Left ventricle myocardium inferior (tissue), 1 donor: ENCODE data around the gene OR51B5. TPM values are rescaled to one million over a fixed set of nuclear protein-coding genes. Genes with fewer than 3 reads are reported as not detected.
"Not testable (repeated sequence)": the region's sequence is repeated elsewhere in the genome, so short reads cannot be mapped to it uniquely, and the experiment has no call there.

Source experiments
- DNase-seq: peaks from one replicate; pipeline ENCODE4 v3.0.0-alpha.2; 2020
- H3K27ac ChIP-seq: fragments of 200-600 bp; replicated peaks from 2 replicates; pipeline ENCODE4 v1.8.0; 2021
- H3K27me3 ChIP-seq: fragments of 200-600 bp; 2 replicates; pipeline ENCODE4 v1.8.0; 2021; ENCODE audit warnings: low read depth
- H3K36me3 ChIP-seq: fragments of 200-600 bp; 2 replicates; pipeline ENCODE4 v1.8.0; 2021
- H3K4me1 ChIP-seq: fragments of 200-600 bp; 2 replicates; pipeline ENCODE4 v1.8.0; 2021
- H3K4me3 ChIP-seq: fragments of 200-600 bp; 2 replicates; pipeline ENCODE4 v1.8.0; 2021; ENCODE audit warnings: mild to moderate bottlenecking, moderate library complexity
- H3K9me3 ChIP-seq: fragments of 200-600 bp; replicated peaks from 2 replicates; pipeline ENCODE4 v1.8.0; 2021
- intact Hi-C: fragments of 100-400 bp; cut with micrococcal nuclease; formaldehyde crosslinking; loops from one replicate; pipeline ENCODE4 v1.11.0; 2022
- total RNA-seq: library from RNA; stranded (reverse); fragmentation: NEBNext Ultra II Directional; extraction: Animal tissue kit (Norgen Biotek cat#: 25700); gene quantifications from one replicate; pipeline ENCODE4 v1.2.1, GENCODE V29; 2021
- TF ChIP-seq, protein P1 (sequence below): fragments of 200-600 bp; IDR thresholded peaks from 2 replicates; pipeline ENCODE4 v1.8.0; 2021; ENCODE audit warnings: antibody characterized with exemption, mild to moderate bottlenecking, borderline replicate concordance
- donor health status: DM: no; HTN: yes; CAD: no; lungs with severe emphysema.

OR51B5 gene
- total RNA-seq, 1 donor from 2014 or later, result not detected

DNA sequence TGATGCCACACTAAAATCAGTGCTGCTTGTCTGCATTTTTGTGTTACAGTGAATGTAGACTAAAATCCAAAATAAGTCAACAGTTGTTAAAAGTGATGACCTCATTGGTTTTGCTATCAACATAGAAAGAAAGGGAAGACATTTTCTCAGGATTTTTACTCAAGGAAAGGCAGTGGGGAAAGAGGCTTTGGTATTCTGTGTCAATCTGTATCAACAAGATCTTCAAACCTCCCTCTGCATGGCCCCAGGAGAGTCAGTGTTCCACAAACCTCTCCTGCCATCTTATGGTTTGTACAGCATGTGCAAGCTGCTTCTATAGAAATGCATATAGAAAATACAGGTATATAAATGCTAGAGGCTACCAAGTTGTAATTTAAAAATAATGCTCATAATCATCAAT, 26.5 kb upstream of the OR51B5 start:
- peaks cover 17% of the 10 kb centered on the region for H3K4me1 ChIP-seq
- H3K4me3 ChIP-seq, result no peak overlapping the region
- H3K27me3 ChIP-seq, result no peaks in the 10 kb centered on the region
- no peak overlapping the region for H3K27ac ChIP-seq
- peaks cover 8% of the 10 kb centered on the region for H3K9me3 ChIP-seq
- DNase-seq, result no peak
- H3K36me3 ChIP-seq, result no peaks in the 10 kb centered on the region
- intact Hi-C loops, result no loop called here
- TF ChIP-seq, protein P1, sequence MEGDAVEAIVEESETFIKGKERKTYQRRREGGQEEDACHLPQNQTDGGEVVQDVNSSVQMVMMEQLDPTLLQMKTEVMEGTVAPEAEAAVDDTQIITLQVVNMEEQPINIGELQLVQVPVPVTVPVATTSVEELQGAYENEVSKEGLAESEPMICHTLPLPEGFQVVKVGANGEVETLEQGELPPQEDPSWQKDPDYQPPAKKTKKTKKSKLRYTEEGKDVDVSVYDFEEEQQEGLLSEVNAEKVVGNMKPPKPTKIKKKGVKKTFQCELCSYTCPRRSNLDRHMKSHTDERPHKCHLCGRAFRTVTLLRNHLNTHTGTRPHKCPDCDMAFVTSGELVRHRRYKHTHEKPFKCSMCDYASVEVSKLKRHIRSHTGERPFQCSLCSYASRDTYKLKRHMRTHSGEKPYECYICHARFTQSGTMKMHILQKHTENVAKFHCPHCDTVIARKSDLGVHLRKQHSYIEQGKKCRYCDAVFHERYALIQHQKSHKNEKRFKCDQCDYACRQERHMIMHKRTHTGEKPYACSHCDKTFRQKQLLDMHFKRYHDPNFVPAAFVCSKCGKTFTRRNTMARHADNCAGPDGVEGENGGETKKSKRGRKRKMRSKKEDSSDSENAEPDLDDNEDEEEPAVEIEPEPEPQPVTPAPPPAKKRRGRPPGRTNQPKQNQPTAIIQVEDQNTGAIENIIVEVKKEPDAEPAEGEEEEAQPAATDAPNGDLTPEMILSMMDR, result no peak

DNA sequence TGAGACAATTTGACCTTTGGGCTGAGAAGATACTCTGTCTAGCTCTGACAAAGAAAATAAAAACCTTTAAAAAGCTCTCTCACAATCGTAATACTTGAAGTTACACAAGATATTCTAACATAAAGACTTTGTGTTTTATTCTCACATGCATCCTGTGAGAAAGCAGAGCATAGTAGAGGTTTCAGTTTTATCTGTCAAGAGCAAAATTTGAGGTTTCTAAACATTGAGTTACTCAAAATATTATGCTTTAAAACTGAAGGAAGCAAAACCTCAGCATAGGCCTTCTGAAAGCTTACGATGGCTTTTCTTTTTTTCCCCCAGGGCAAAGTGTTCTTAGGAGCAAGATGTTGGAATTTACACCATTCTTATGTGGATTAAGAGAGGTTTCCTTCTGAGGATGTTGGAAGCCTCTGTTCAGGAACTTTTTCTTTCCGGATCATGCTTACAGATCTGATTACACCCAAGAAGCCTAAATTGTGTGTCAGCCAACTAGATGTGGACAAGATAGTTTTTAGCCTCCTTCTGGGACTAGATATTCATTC, 25.2 kb upstream of the OR51B5 start:
- H3K36me3 ChIP-seq, result no peaks in the 10 kb centered on the region
- peaks cover 24% of the 10 kb centered on the region for H3K4me1 ChIP-seq
- DNase-seq, result no peak
- intact Hi-C loops, result no loop called here
- H3K27me3 ChIP-seq, result no peaks in the 10 kb centered on the region
- no peak overlapping the region for H3K27ac ChIP-seq
- TF ChIP-seq, protein P1, result no peak
- no peak overlapping the region for H3K4me3 ChIP-seq
- H3K9me3 ChIP-seq, result peaks cover 8% of the 10 kb centered on the region

DNA sequence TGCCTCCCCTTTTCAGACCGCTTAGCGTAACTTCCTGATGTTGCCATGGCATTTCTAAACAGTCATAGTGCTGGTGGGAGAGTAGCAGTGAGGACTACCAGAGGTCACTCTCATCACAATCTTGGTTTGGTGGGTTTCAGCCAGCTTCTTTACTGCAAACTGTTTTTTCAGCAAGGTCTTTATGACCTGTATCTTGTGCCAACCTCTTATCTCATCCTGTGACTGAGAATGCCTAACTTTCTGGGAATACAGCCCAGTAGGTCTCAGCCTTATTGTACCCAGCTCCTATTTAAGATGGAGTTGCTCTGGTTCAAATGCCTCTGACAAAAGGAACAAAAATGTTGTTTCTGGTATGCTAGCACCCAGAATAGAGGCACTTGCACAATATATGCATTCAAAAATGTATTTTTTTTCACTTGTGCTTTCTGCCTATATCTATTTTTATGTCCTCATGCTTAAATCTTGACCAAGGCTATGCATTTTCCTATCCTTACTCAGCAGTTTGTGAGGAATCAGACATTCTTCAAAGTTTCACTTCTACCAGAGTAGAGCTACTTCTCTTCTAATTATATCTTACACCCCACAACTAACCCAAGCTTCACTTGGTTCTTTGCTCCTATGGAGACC, 24.2 kb upstream of the OR51B5 start:
- DNase-seq, result no peak
- H3K27ac ChIP-seq, result no peak overlapping the region
- H3K4me3 ChIP-seq, result no peak overlapping the region
- no peaks in the 10 kb centered on the region for H3K36me3 ChIP-seq
- no peaks in the 10 kb centered on the region for H3K27me3 ChIP-seq
- intact Hi-C loops, result no loop called here
- H3K9me3 ChIP-seq, result peaks cover under 1% of the 10 kb centered on the region
- TF ChIP-seq, protein P1, result no peak
- peaks cover 24% of the 10 kb centered on the region for H3K4me1 ChIP-seq

DNA sequence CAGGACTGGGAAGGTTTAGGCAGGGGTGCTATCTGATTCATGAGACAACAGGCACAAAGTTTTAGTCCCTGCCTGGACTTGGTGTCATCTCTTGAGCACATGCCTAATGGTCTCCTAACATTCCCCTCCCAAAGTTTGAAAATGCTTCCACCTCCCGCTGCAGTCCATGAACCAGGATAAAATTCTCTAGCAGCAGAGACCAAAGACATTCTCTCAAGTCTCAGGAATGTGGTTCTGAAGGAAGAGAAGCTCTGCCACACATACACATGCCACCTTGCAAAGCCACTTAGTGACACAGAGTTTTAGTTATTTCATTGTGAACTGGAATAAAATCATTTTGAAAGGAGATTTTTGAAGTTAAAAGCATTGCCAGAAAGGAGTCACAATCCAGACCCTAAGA, 23.5 kb upstream of the OR51B5 start:
- intact Hi-C loops, result no loop called here
- DNase-seq, result no peak
- Histone ChIP-seq H3K4me1 (peaks cover 24% of the 10 kb centered on the region), H3K4me3 (no peak overlapping the region), H3K27ac (no peak overlapping the region), H3K36me3 (no peaks in the 10 kb centered on the region), H3K9me3 (no peaks in the 10 kb centered on the region), H3K27me3 (no peaks in the 10 kb centered on the region)
- TF ChIP-seq, protein P1, result no peak

DNA sequence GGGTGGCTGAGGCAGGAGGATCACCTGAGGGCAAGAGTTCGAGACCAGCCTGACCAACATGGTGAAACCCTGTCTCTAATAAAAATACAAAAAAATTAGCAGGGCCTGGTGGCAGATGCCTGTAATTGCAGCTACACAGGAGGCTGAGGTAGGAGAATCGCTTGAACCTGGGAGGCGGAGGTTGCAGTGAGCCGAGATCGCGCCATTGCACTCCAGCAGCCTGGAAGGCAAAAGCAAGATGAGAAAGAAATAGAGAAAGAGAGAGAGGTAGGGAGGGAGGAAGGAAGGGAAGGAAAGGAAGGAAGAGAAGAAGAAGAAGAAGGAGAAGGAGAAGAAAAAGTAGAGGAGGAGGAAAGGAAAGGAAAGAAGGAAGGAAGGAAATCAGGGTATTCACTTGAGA, 23.0 kb upstream of the OR51B5 start:
- H3K27me3 ChIP-seq, H3K9me3 ChIP-seq, H3K36me3 ChIP-seq, intact Hi-C loops, DNase-seq, H3K4me3 ChIP-seq, H3K27ac ChIP-seq: not testable (repeated sequence)
- H3K4me1 ChIP-seq, result peaks cover 24% of the 10 kb centered on the region

DNA sequence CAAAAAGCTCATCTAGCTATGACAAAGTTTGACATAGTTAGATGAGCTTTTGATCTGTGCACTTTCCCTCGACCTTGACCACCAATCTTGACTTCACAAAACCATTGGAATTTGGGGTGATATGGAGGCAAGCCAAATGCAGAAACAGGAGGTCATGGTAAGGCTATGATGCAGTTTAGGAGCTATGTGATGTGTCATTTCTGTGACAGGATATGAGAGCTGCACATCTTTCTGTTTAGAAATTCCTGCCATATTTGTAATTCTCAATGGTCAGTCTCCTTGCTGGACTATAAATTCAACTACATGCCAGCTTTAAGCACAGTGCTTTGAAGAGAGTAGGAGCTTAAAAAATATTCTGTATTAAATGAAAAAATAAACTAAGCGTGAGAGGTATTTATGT, 20.9 kb upstream of the OR51B5 start:
- Histone ChIP-seq H3K27me3 (no peaks in the 10 kb centered on the region), H3K4me3 (no peak overlapping the region), H3K27ac (no peak overlapping the region), H3K36me3 (no peaks in the 10 kb centered on the region), H3K4me1 (peaks cover 24% of the 10 kb centered on the region), H3K9me3 (no peaks in the 10 kb centered on the region)
- DNase-seq, result no peak
- intact Hi-C loops, result no loop called here
- TF ChIP-seq, protein P1, result no peak
